ENCODE results near the gene AK5. TPM values are rescaled to one million over a fixed set of nuclear protein-coding genes. Genes with fewer than 3 reads are reported as not detected.

Gene AK5
- total RNA-seq, 1 donor from 2014 or later, result 0.91 TPM

Other genes with a start within 250 kb of the AK5 start
- gene PIGK, start 62.6 kb upstream of the AK5 start, total RNA-seq (ENCODE audit: unreplicated experiment), result 15.3 TPM

Measured in glutamatergic neuron (in vitro differentiated cells).